Measurements from ENCODE around the gene SELENON. TPM values are rescaled to one million over a fixed set of nuclear protein-coding genes. Genes with fewer than 3 reads are reported as not detected.

SELENON gene
- 53.8 TPM for total RNA-seq

GRCh38 chr1:25799935-25800702 lies at the start of gene SELENON:
SELENON (plus strand) TSS chr1:25800193; CDS start chr1:25800231, 38 bp downstream.
- ATAC-seq: peak; percentile 64
- peak; percentile 80 for DNase-seq (ENCODE audit: low spot score)
- intact Hi-C loops (cut with DNase I): loop anchor here (5.0 kb wide), 1 partner anchor 188 kb away; no protein-coding TSS in a partner anchor

GRCh38 chr1:25750923-25751605 lies 48.9 kb upstream of the SELENON start:
- DNase-seq (ENCODE audit: low spot score) (no peak), ATAC-seq (no peak)
- intact Hi-C loops (cut with DNase I): no loop called here

GRCh38 chr1:25754470-25755181 lies 45.4 kb upstream of the SELENON start:
- DNase-seq (ENCODE audit: low spot score) (no peak), ATAC-seq (peak; percentile 31)
- intact Hi-C loops (cut with DNase I): no loop called here

GRCh38 chr1:25755475-25756125 lies 44.4 kb upstream of the SELENON start:
- intact Hi-C loops (cut with DNase I): no loop called here
- DNase-seq (ENCODE audit: low spot score) (no peak), ATAC-seq (no peak)

- intact Hi-C loops (cut with DNase I): no loop called here
- ATAC-seq (no peak), DNase-seq (ENCODE audit: low spot score) (no peak)
These were observed 43.8 kb upstream of the SELENON start for GRCh38 chr1:25756215-25756614.

GRCh38 chr1:25757151-25757845 lies 42.7 kb upstream of the SELENON start:
- ATAC-seq: no peak
- no peak for DNase-seq (ENCODE audit: low spot score)
- intact Hi-C loops (cut with DNase I): no loop called here

- intact Hi-C loops (cut with DNase I): no loop called here
These were observed 42.2 kb upstream of the SELENON start for GRCh38 chr1:25757846-25758185.

GRCh38 chr1:25758466-25759070 lies 41.4 kb upstream of the SELENON start:
- no peak for ATAC-seq
- intact Hi-C loops (cut with DNase I): no loop called here
- DNase-seq (ENCODE audit: low spot score): no peak

More at GRCh38 chr1:25757846-25758185, 42.2 kb upstream of the SELENON start:
- ATAC-seq (no peak), DNase-seq (ENCODE audit: low spot score) (no peak)

- no peak for ATAC-seq
- DNase-seq (ENCODE audit: low spot score): no peak
- intact Hi-C loops (cut with DNase I): no loop called here
These were observed 39.8 kb upstream of the SELENON start for GRCh38 chr1:25760122-25760719.

- DNase-seq (ENCODE audit: low spot score) (no peak), ATAC-seq (no peak)
- intact Hi-C loops (cut with DNase I): no loop called here
These were observed 39.1 kb upstream of the SELENON start for GRCh38 chr1:25760871-25761270.

- ATAC-seq (no peak), DNase-seq (ENCODE audit: low spot score) (no peak)
- intact Hi-C loops (cut with DNase I): no loop called here
These were observed 36.5 kb upstream of the SELENON start for GRCh38 chr1:25763493-25763892.

- DNase-seq (ENCODE audit: low spot score) (no peak), ATAC-seq (no peak)
- intact Hi-C loops (cut with DNase I): no loop called here
These were observed 34.7 kb upstream of the SELENON start for GRCh38 chr1:25765136-25765922.

- intact Hi-C loops (cut with DNase I): no loop called here
- DNase-seq (ENCODE audit: low spot score) (no peak), ATAC-seq (no peak)
These were observed 33.9 kb upstream of the SELENON start for GRCh38 chr1:25765923-25766589.

- intact Hi-C loops (cut with DNase I): no loop called here
- no peak for ATAC-seq
- no peak for DNase-seq (ENCODE audit: low spot score)
These were observed 33.1 kb upstream of the SELENON start for GRCh38 chr1:25766721-25767436.

- DNase-seq (ENCODE audit: low spot score) (no peak), ATAC-seq (no peak)
- intact Hi-C loops (cut with DNase I): no loop called here
These were observed 32.6 kb upstream of the SELENON start for GRCh38 chr1:25767437-25767770.

- intact Hi-C loops (cut with DNase I): no loop called here
- no peak for DNase-seq (ENCODE audit: low spot score)
- ATAC-seq: no peak
These were observed 31.0 kb upstream of the SELENON start for GRCh38 chr1:25768999-25769398.

All from sciatic nerve (tissue), 2 donors.